GM12872 (cell line): ENCODE results near the gene MYLK3.

Experiments
- CTCF ChIP-seq: IDR thresholded peaks from 3 replicates; pipeline ENCODE4 v1.5.1; 2011; ENCODE audit warnings: low read depth, mild to moderate bottlenecking, low read length, moderate library complexity; ENCODE audit not compliant: insufficient read depth

Gene MYLK3

DNA sequence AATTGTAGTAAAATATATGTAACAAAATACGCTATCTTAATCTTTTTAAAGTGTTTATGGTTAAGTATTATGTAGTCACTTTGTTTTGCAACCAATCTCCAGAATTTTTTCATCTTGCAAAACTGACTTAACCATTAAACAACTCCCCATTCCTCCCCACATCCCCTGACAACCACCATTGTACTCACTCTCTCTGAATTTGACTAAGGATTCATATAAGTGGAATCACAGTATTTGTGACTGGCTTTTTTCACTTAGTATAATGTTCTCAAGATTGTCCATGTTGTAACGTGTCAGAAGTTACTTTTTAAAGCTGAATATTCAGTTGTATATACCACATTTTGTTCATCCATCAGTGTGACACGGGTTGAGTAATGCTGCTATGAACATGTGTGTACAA, 48.1 kb downstream of the MYLK3 start:
- no peak for TF ChIP-seq CTCF

- no peak for TF ChIP-seq CTCF
Measured at GRCh38 chr16:46696957-46697356, 51.2 kb downstream of the MYLK3 start.

GRCh38 chr16:46695937-46696336, 52.2 kb downstream of the MYLK3 start:
- TF ChIP-seq CTCF, result no peak

DNA sequence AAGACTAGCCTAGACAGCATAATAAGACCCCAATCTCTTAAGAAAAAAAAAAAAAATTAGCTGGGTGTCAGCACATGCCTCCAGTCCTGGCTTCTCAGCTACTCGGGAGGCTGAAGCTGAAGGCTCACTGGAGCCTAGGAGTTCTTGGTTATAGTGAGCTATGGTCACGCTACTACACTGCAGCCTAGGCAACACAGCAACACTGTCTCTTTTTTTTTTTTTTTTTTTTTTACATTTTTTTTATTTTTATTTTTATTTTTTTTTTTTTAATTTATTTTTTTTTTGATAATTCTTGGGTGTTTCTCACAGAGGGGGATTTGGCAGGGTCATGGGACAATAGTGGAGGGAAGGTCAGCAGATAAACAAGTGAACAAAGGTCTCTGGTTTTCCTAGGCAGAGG, 54.5 kb downstream of the MYLK3 start:
- TF ChIP-seq CTCF, result no peak

- no peak for TF ChIP-seq CTCF
Measured at GRCh38 chr16:46691726-46692125, 56.4 kb downstream of the MYLK3 start.

DNA sequence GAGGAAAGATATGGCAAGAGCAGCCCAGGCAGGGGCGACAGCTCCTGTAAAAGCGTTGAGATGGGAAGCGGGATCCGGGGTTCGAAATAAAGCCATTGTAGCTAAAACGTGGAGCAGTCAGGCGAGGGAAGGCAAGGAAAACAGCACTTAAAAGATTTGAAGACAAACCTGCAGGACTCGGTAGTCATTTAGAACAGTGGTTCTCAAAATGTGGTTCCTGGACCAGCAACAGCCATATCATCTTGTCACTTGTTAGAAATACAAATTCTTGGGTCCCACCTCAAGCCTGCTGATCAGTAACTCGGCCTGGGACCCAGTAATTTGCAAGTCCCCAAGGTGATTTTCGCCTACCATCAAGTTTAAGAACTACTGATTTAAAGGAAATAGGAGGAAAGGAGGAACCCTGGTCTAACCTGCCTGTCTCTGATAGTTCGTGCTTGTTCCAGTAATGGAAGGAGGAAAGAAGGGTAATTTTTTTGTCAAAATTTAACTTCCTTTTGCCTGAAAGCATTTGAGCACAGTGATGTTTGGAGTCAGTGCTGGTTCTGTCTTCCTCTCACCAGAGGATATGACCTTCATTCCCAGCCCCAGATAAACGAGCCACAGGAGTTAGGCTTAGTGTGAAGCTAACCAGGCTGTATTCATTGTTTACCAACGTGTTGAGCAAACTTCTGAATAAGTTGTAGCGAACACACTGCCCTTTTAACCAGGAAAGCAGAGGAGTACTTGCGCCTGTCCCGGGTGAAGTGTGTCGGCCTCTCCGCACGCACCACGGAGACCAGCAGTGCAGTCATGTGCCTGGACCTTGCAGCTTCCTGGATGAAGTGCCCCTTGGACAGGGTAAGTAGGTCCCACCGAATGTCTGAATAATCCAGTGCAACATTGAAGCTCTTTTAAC, 57.6 kb downstream of the MYLK3 start:
- TF ChIP-seq CTCF, result no peak

GRCh38 chr16:46689365-46690280, 58.5 kb downstream of the MYLK3 start, which contains the start of gene ORC6:
Gene ORC6 (plus strand): TSS chr16:46689659. CDS start chr16:46689706, 47 bp downstream.
- TF ChIP-seq CTCF, result peak; percentile 75
